Measurements from ENCODE around the gene COG3. TPM values are rescaled to one million over a fixed set of nuclear protein-coding genes. Genes with fewer than 3 reads are reported as not detected.

COG3 gene
- total and polyA plus RNA-seq, 2 of the 13 experiments (the other 11 are each of a cell fraction or from before 2014, with no cell fraction given): 37.8 to 47.5 TPM

DNA sequence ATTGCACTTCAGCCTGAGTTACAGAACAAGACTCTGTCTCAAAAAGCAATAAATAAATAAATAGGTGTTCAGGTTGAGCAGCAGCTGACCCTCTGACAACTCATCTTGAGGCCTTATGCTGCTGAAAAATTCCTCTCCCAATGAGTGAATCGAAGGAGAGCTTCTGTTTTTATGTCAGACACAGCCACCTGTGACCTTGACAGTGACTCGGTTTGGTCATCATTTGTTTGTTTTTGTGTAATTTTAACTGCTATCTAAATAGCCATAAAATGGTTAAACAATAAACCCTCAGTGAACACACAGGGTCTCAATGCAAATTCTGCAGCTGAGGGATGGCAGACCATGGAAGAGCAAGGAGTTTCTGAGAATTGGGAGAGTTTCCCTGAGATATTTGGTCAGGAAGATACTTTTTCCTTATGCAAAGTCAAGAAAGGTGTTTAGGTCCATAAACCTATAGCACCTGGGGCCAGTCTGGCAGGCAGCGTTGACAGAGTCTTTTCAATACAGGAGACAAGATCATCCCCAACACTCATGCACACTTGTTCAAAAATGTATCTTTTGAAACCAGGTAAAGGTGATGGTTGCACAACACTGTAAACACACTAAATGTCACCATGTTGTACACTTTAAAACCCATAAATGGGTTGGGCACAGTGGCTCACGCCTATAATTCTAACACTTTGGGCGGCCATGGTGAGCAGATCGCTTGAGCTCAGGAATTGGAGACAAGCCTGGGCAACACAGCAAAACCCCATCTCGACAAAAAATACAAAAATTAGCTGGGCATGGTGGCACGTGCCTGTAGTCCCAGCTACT is 30.0 kb upstream of the COG3 start (continued):
- TF ChIP-seq DPF2 (CRISPR knock-in tag; IDR thresholded peaks at IDR 0.05; ENCODE audit: borderline replicate concordance, low read depth): 0 out of 2 replicates have a peak, but pooled peaks have one; percentile 17
- no peak for TF ChIP-seq ZKSCAN5 (CRISPR knock-in tag; IDR thresholded peaks at IDR 0.05)

DNA sequence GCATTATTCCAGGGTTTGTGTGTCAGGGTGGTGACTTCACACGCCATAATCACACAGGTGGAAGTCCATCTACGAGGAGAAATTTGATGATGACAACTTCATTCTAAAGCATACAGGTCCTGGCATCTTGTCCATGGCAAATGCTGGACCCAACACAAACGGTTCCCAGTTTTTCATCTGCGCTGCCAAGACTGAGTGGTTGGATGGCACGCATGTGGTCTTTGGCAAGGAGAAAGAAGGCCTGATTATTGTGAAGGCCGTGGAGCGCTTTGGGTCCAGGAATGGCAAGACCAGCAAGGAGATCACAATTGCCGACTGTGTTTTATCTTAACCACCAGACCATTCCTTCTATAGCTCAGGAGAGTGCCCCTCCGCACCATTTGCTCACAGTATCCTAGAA is 28.4 kb upstream of the COG3 start:
- FAIRE-seq (no peak), ATAC-seq (no peak), DNase-seq (ENCODE audit: low spot score) (no peak)
- Histone ChIP-seq H3K4me1 (ENCODE audit: insufficient read depth, low read length) (peaks cover 84% of the 10 kb centered on the region), H3K27me3 (ENCODE audit: control insufficient read depth in 1 of 2, insufficient read depth in 2 of 2, low read length in 2 of 2) (no peaks in the 10 kb centered on the region), H3K9me3 (ENCODE audit: low read length) (no peaks in the 10 kb centered on the region), H3K36me3 (replicated peaks in 1 of 2; ENCODE audit: control insufficient read depth in 1 of 2, insufficient read depth in 2 of 2, low read length in 2 of 2) (no peaks in the 10 kb centered on the region), H3K4me3 (replicated peaks in 1 of 3; ENCODE audit: insufficient read depth in 1 of 3, low read depth in 2 of 3, low read length in 3 of 3) (no peak overlapping the region), H3K27ac (ENCODE audit: extremely low read length, insufficient read depth, low read length) (no peak overlapping the region), H2AFZ (ENCODE audit: low read length) (no peak overlapping the region), H3K79me2 (ENCODE audit: insufficient read depth, low read length) (no peaks in the 10 kb centered on the region), H3K4me2 (ENCODE audit: low read depth, low read length) (no peak overlapping the region), H3K9ac (ENCODE audit: insufficient read depth, low read depth, low read length) (no peak overlapping the region), H4K20me1 (ENCODE audit: insufficient read depth, low read length) (no peaks in the 10 kb centered on the region)
- ChIA-PET POLR2A (no interaction called here), CTCF (ENCODE audit: low intra/inter-chr PET ratio, low total read pairs) (no interaction called here)
- TF ChIP-seq ELF3 (CRISPR knock-in tag; IDR thresholded peaks at IDR 0.05) (no peak), NFYC (CRISPR knock-in tag; IDR thresholded peaks at IDR 0.05) (no peak), KDM5A (IDR thresholded peaks at IDR 0.05; ENCODE audit: borderline replicate concordance, low read length) (no peak), ZFP36 (IDR thresholded peaks at IDR 0.05; ENCODE audit: borderline replicate concordance, low read depth, low read length, partially characterized antibody) (no peak), ELF4 (CRISPR knock-in tag; IDR thresholded peaks at IDR 0.05; ENCODE audit: borderline replicate concordance) (no peak), ZNF790 (CRISPR knock-in tag; IDR thresholded peaks at IDR 0.05; ENCODE audit: borderline replicate concordance) (no peak), HHEX (CRISPR knock-in tag; IDR thresholded peaks at IDR 0.05) (no peak), MXD4 (CRISPR knock-in tag; IDR thresholded peaks at IDR 0.05) (no peak), ZNF773 (CRISPR knock-in tag; IDR thresholded peaks at IDR 0.05; ENCODE audit: borderline replicate concordance) (no peak), ZNF337 (CRISPR knock-in tag; IDR thresholded peaks at IDR 0.05; ENCODE audit: borderline replicate concordance, low read depth) (no peak), ZNF766 (CRISPR knock-in tag; IDR thresholded peaks at IDR 0.05; ENCODE audit: borderline replicate concordance) (no peak), ZNF263 (CRISPR knock-in tag; IDR thresholded peaks at IDR 0.05) (no peak)
- TF ChIP-seq, protein P1, sequence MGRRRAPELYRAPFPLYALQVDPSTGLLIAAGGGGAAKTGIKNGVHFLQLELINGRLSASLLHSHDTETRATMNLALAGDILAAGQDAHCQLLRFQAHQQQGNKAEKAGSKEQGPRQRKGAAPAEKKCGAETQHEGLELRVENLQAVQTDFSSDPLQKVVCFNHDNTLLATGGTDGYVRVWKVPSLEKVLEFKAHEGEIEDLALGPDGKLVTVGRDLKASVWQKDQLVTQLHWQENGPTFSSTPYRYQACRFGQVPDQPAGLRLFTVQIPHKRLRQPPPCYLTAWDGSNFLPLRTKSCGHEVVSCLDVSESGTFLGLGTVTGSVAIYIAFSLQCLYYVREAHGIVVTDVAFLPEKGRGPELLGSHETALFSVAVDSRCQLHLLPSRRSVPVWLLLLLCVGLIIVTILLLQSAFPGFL (CRISPR knock-in tag; IDR thresholded peaks at IDR 0.05): no peak
- TF ChIP-seq, protein P2, sequence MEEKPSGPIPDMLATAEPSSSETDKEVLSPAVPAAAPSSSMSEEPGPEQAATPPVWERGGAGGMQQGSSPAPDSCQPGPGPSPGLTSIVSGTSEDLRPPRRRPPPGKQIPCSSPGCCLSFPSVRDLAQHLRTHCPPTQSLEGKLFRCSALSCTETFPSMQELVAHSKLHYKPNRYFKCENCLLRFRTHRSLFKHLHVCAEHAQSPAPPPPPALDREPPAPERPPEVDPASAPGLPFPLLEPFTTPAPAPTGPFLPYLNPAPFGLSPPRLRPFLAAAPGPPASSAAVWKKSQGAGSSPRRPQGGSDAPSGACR (CRISPR knock-in tag; IDR thresholded peaks at IDR 0.05): no peak
- TF ChIP-seq, protein P3, sequence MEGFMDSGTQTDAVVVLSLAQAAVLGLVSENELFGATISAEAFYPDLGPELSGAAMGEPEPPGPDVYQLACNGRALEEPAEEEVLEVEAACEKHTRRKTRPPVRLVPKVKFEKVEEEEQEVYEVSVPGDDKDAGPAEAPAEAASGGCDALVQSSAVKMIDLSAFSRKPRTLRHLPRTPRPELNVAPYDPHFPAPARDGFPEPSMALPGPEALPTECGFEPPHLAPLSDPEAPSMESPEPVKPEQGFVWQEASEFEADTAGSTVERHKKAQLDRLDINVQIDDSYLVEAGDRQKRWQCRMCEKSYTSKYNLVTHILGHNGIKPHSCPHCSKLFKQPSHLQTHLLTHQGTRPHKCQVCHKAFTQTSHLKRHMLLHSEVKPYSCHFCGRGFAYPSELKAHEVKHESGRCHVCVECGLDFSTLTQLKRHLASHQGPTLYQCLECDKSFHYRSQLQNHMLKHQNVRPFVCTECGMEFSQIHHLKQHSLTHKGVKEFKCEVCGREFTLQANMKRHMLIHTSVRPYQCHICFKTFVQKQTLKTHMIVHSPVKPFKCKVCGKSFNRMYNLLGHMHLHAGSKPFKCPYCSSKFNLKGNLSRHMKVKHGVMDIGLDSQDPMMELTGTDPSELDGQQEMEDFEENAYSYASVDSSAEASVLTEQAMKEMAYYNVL (CRISPR knock-in tag; IDR thresholded peaks at IDR 0.05; ENCODE audit: borderline replicate concordance): no peak
- TF ChIP-seq, protein P4, sequence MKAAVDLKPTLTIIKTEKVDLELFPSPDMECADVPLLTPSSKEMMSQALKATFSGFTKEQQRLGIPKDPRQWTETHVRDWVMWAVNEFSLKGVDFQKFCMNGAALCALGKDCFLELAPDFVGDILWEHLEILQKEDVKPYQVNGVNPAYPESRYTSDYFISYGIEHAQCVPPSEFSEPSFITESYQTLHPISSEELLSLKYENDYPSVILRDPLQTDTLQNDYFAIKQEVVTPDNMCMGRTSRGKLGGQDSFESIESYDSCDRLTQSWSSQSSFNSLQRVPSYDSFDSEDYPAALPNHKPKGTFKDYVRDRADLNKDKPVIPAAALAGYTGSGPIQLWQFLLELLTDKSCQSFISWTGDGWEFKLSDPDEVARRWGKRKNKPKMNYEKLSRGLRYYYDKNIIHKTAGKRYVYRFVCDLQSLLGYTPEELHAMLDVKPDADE (CRISPR knock-in tag; IDR thresholded peaks at IDR 0.05): no peak
- in situ Hi-C loops (cut with HindIII; ENCODE audit: extremely low pct_ligation_motif_present, low pct_unique_long_range_greater_than_20kb): no loop called here
- no TSS peak for BruUV-seq (replicated peaks)
- WGBS (ENCODE audit: low lambda C conversion rate): 86% methylated on average over 9 of the region's 9 CpGs
- intact Hi-C loops (cut with micrococcal nuclease; ENCODE audit: unreplicated experiment): no loop called here
